GM19468 (cell line): ENCODE results near the gene HDAC9.

Source experiments
- ATAC-seq: cut with Tn5 transposase; IDR thresholded peaks from one replicate; pipeline ENCODE4 v1.9.1; 2021; ENCODE audit warnings: mild to moderate bottlenecking, moderate library complexity, moderate number of reproducible peaks; ENCODE audit not compliant: unreplicated experiment; ENCODE audit errors: extremely low read depth

Gene HDAC9

DNA sequence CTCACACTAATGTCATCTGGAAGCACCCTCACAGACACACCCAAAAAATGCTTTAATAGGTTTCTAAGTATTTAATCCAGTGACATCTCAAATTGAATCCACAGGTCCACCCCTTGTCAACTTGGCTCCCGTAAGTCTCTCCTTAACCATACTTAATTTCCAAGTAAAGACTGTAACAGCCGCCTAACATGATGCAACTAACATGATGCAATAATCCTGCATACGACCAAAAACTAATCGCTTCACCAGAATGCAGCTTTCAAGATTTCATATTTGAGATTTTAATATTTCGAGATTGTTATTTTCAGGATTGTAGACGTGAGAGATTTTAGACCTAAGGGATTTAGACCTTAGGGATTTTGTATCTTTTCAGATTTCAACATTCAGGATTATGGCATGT is 3.7 kb upstream of the HDAC9 start:
- no peak for ATAC-seq

DNA sequence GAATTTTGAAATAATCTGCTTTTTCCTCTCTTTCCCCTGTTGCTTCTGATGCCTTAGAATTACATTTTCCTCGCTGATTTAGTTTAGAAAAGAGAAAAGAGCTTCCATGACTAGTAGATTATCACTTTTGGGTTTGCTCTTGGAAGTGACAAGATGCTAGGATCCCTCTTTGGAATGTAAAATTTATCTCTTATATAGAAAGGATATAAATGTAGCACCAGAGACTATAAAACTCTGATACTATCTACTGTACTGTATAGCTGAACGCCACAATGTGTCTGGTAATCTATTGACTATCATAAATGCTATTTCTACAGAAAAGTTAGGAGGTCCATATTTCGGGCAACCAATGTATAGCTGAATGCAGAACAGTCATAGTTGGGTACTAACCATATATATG is 1.1 kb upstream of the HDAC9 start:
- no peak for ATAC-seq

DNA sequence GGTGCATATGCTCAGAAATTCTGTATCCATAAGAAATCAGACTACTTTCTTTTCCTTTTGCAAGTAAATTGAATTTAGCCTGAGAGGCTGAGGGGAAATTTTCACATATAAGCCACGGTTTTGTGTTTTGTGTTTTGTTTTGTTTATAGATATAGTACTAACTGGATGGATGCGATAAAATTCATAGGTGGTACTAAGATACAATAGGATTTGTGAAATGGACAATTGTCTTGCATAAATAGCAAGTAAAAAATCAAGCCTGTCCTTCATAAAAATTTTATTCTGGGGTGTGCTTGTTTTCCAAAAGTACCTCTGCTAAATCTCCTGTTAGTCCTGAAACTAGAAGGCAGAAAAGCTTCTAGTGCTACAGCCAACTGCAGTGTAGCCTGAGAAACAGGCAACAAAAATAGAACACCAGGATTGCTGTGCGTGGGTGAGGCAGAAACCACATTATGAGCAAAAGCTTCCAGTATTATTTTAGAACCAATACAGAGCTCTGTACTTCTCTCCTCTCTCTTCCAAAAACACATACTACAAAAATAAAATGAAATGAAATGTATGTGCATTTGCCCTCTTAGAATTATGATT is 634 bp upstream of the HDAC9 start:
- no peak for ATAC-seq

DNA sequence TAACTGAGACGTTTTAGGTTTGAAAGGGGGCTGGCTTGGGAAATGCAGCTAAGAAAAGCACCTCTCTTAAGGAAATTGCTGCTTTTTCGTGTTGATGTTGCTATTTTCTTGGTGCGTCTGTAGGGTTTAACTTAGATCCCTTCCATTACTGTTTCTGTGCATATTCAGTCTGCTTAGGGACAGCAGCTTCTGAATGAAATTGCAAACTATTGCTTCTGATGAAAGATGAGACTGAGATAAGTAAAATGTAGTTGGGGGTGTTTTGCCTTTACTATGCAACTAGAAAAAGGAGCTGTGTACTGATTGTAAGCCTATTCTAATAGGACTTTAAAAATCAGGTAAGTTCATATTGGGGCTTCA is 772 bp downstream of the HDAC9 start:
- no peak for ATAC-seq

DNA sequence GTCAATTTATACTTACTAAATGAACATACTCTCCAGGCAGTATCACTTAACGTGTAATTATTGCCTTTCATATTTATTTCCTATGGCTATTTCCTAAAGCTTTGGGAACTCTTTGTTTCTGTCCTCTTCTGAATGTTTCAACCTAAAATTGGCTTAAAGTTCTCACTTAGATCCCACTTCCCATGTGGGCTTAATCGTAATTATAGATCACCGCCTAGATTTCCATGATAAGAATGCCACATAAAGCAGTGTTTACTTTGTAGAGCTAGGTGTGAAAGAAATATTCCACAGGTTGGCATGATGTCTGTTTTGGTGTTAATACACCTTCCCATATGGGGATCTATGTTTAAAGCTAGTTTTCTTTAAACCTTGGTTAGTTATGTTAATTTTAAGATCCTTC is 1.5 kb downstream of the HDAC9 start:
- ATAC-seq = no peak

DNA sequence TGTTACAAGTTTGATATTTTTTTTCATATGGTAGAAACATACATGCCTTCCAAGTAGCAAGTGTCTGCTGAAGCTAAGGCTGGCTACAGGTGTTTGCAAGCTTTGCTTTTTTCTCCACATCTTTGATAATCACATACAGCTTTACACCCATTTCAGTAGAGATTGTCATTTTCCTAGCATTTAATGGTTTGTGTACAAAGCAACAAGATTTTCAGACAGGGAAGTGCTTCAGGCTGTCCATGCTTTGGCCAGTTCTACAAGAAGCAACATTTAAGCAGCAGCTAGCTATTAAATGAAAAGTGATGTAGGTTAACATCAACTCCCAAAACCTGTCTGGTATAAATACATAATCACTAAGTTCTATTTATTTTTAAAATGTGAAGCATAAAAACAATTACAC is 2.3 kb downstream of the HDAC9 start:
- ATAC-seq = no peak

DNA sequence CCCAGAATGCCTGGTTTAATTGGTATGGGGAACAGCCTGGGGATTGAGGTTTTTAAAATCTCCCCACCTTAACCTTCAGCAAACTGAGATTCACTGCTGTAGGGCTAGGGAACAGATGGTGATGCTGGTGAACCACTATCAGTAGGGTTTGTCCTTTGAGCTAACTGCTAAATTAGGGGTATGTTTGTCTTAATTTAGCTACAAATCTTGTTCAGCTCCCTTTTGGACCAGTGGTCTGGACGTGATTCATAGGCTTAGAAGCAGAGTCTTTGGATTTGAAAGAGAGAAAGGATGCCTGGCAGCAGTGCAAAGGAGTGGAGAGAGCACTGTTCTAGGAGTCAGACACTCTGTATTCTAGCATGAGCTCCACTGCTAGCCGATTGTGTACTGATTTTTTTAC is 2.8 kb downstream of the HDAC9 start:
- ATAC-seq = no peak

DNA sequence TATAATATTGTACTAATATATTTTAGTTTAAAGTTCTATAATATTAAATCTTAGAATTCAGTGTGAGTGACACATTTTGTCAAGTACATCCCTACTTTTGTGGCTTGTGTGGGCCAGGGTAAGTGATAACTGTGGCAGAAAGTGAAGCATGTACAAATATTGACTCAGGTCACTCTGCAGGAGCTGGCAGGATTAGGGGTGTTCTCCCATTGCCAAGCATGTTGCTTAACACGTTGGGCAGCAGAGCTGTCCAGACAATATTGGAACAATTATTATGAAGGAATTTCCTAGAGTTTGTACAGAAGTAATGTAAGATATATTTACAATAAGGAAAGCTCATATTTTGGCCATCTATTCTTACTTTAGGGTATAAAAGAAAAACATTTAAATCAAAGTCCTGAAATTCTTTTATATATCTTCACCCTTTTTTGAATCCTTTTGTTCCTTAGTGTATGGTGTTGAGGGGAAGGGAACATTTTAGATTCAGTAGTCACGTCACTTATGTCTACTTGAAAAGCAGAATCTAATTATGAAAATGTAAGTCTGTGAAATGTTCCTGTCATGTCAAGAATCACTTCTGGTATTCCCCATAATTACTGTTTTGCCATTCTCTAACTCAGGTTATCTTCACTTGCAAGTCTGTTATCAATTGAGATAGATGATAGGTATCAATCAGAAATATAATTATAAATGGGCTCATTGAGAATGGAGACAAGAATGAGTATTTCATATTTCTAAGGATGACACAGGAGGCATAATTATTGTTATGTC is 4.0 kb downstream of the HDAC9 start:
- no peak for ATAC-seq

DNA sequence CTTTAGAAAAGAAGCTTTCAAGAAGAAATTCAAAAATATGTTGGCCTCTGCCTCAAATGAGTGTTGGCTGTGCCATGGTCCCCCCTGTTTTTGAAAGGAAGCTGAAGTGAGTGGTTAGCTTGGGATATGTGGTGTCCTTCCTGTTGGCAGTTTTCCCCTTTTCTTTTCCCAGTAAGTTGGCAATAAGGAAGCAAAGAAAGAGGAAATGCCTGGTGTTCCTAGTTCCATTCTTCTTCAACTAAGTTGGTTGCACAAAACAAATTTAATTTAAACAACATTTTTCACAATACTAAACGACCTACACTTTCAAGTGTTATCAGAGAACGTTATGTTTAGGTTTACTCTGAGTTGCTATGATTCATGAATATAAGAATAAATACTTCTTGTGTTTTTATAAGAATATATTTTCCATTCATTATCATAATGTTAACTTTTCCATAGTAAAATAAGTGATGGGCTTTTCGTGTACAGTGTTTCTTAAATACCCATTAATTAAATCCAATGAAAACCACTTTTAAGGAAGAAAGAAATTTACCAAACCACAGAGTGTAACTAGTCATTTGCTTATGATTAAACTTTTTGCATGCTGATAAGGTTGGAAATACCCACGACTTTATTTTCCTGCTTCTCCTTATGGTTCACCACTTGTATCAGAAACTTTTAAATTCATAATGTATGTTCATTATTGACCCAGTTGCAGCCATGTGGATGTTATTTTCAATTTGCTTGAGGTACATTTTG is 7.7 kb downstream of the HDAC9 start:
- ATAC-seq = no peak

DNA sequence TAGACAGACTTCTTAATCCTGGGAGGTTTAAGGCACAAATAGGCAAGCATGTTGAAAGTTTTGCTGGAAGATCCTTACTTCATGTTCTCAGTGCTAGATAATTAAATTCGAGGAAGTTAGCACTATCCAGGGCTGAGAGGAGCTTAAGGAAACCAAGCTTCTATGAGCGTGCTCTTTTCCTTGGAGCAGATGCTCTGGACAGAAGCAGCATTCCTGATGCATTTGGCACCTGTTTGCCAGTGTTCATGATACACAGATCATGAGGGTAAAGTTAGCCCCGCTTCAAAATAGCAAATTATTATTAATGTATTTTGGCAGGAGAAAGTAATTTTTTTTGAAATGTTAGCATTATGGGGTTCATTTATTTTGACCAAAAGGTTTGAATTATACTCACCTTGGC is 9.4 kb downstream of the HDAC9 start:
- no peak for ATAC-seq

DNA sequence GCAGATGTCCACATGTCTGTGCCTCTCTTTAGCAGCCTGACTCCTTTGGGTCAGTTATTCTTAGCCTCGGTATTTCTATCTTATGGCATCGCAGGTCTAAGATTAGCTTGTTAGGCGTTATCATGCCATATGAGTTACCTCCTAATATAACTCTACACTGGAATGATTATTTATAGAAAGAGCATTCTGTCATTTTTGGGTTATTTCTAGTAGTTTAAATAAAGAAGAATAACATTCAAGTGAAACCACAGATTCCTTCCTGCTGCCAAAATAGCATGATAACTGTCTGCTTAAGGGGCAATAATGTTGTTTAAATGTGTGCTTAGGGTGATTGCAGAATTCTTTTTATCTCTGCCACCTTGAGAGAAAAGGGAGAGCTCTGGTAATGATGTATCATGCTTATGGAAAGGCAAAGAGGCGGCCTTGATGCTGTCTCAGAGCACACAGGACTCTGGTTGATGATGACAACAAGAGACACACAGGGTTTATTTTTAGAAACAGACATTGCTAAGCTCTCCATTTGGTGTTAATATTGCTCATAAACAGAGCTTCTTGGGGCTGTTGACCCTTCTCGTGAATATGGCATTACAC is 10.4 kb downstream of the HDAC9 start:
- ATAC-seq = no peak

DNA sequence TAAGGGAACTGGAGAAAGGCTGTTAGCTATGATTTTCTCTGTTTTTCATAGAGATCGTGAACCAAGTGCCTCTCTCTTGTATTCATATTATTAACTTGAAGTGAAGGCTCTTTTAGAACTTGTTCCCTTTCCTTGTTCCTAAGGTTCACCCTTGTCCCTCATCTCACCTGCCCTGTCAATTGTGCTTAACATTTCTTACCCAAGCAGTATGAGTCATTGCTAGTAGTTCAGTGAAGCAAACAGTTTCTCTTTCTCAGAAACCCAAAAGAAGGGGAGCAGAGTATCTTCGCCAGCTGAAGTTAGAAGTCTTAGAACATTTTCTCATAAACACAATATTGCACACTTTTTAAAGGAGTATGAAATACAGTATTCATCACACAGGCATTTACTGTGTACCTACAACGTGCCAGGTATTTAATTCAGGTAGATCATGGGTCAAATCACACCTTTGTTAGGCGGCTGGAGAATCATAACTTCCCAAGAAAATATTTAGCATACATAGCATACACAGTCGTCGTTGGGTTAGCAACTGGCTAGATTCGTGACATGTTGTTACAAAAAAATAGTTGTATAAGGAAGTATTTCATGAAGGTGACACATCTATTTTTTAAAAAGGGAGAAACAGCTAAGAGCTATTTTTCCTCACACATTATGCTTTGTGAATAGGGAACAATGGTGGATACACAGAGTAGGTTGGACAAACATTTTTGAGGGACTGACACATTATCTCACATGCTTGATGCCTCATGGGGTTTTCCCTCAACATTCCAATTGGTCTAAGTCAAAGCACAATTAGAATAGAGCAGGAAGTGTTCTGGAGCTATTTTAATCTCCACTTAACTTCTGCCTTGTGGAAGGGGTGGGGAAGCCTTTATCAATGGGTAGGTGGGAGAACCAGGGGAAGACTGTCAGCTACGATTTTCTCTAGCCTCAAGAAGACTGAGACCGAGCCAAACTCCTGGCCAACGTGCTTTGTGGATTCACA is 13.2 kb downstream of the HDAC9 start:
- ATAC-seq = peak; percentile 89

DNA sequence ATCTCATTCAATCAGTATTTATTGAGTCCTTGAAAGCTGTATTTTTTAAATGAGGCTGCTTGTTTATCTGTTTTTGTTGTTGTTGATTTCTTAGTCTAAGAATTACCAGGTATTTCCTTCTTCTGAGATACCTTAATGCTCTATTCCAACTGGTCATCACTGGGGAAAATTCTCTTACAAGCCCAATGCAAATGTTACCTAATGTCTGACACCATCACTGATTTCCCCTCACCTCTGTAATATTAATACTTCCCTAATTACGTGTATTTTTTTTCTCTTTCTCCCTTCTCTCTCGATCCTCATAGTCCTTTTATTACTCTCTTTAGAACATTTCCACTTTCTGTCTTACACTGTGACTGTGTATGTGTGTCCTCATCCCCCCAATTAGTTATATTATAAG is 13.9 kb downstream of the HDAC9 start:
- no peak for ATAC-seq

DNA sequence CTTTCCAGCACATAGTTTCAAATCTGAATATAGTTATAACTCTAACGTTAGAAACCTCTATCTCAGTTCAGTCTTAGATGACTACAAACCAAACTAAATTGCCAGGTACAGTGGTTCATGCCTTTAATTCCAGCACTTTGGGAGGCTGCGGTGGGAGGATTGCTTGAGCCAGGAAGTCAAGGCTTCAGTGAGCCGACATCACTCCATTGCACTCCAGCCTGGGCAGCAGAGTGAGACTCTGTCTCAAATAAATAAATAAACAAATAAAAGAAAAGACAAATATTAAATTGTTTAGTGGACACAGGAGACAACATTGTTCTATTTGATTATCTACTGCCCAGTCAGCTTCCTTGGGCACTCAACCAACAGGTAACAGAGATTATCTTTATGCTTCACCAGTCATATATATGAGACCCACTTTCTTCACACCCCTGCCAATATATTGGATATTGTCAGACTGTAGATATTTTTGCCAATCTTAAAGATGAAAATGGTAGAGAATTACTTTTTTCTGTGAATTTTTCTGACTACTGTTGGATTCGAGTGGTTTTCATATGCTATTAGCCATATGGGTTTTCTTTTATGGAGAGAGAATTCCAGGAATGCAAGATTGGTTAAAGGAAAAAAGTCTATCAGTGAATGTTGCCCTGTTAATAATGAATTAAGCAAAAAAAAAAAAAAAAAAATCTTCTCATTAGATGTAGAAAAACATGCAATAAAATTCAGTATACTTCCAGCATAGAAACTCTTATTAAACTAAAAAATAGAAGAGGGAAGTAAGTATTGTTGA is 16.0 kb downstream of the HDAC9 start:
- no peak for ATAC-seq

DNA sequence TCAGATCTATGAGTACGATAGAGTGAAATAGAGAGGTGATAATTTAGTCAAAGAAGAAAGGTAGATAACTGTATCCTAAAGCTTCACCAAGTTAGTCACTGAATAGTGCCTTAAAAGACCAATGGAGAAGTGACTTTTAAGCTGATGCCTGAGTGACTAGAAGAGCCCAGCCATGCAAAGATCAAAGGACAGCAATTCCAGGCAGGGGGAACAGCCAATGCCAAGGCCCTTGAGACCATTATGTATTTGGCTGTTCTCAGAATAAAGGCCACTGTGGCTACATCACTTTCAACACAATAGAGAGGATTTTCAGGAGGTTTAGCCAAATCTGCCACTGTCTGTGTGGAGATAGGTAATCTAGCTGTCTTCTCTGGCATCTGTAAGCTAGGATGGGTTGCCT is 17.8 kb downstream of the HDAC9 start:
- no peak for ATAC-seq

DNA sequence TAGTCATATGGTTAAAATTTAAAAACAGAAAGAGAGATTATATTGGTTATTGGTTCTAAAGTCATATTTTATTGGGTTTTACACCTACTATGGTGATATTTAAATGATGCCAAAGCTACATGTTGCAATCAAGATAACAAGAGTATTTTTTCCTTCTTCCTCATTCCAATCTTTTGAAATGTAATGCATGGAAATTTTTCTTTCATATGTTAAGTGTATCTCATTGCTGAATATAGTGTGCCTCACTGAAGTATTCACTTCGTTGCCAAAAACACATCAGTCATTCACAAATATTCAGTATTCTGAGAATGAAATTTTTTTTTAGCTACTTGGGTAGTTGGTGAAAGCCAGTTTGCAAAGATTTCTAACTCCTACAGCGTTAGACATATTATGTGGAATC is 19.5 kb downstream of the HDAC9 start:
- ATAC-seq = no peak

DNA sequence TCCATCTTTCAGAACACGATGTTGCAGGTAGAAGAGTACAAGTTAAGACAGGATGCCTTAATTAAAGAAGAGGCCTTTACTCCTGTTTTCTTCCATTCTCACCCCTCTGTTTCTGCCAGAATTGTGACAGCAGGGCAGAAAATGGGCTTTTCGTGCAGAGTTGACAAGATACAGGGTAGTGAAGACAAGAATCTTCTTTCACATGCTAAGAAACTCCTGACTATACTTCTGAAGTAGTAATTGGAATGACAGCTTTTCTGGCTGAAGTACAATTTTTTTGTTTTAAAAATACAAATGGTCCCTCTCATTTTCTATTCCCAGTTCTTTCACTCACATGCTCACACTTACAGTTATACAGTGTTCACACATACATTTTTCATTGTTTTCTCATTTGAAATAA is 22.1 kb downstream of the HDAC9 start:
- ATAC-seq = no peak

DNA sequence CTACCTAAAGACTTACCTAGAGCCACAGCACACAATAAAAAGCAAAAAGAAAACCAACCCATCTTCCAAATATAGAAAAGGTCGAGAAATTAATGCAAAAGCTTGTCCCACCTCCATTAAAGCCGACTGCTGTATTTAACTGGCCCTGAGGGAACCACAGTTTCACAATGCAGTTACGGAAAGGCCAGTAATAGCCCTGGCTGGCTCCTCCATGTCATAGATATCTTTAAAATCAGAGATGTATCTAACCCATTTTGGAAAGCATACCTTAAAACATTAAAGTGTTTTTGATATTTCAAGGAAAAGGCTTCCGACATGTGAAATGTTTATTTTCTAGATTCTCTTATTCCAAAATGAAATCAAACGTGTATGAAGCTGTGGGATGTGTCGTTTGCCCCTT is 23.0 kb downstream of the HDAC9 start:
- no peak for ATAC-seq

DNA sequence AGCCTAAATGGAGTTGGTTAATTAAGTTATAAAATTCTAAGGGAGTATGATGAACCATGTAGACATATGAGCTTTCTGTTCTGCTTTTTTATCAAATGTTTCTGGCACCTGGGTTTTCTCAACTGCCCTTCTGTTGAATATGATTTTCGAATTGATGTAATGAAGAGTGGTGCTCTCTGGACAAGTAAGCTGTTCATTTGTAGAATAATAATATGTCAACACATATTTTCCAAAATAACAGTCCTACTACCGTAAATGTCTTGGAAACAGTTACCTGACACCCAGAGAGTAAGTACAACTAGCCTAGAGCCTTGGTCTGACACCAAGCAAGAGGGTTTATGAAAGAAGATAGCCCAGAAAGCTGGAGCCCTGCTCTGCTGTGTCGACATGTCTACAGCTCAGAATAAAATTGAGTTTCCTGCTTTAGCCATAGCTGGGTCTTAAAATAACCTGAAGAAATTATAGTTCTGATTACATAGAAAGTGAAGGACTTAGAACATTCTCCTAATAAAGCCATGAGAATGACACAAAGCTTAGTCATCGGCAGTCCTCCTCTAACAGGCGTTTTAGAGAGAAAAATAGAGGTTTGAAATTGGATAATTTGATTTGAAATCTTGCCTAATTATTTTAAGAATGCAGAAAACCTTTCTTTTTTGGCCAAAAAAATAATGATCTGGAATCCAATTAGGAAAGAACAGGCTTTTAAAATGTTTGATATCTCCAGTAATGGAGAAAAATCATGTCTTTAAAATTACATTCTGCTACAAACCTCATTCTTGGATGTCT is 25.1 kb downstream of the HDAC9 start:
- ATAC-seq = peak; percentile 45
